CD14-positive monocyte (primary cell): ENCODE results near the gene VPS36. TPM values are rescaled to one million over a fixed set of nuclear protein-coding genes. Genes with fewer than 3 reads are reported as not detected.
A peak's percentile ranks its signal among the peaks of the same experiment; 100 is the strongest.

ENCODE experiments used
- DNase-seq, 3 donors: peaks; one replicate each; pipeline ENCODE4 v3.0.0-alpha.2; 2011 to 2022
- H2AFZ ChIP-seq: 2 replicates; pipeline ENCODE4 v1.6.0; 2012; ENCODE audit warnings: mild to moderate bottlenecking, low read depth, low read length, inconsistent platforms; ENCODE audit not compliant: insufficient read depth, poor library complexity, severe bottlenecking
- H3K27ac ChIP-seq, 2 donors: 1 replicate in 1 of 2; 2 replicates in 1 of 2; pipeline ENCODE4 v1.5.1; 2012 to 2013; ENCODE audit warnings: low read length in 2 of 2, control low read depth in 1 of 2, inconsistent platforms in 1 of 2, low read depth in 1 of 2, mild to moderate bottlenecking in 1 of 2
- H3K27me3 ChIP-seq, 2 donors: one replicate each; pipeline versions ENCODE4 v1.6.0 to v1.6.1; 2011 to 2013; ENCODE audit warnings: low read length in 2 of 2; ENCODE audit not compliant: control insufficient read depth in 2 of 2, insufficient read depth in 2 of 2
- H3K36me3 ChIP-seq, 2 donors: replicated peaks in 1 of 2; 1 replicate in 1 of 2; 2 replicates in 1 of 2; pipeline versions ENCODE4 v1.5.1 to v1.6.1; 2012 to 2013; ENCODE audit warnings: low read length in 2 of 2, control low read depth in 1 of 2, inconsistent platforms in 1 of 2, mild to moderate bottlenecking in 1 of 2; ENCODE audit not compliant: insufficient read depth in 2 of 2, control insufficient read depth in 1 of 2
- H3K4me1 ChIP-seq, 2 donors: 1 replicate in 1 of 2; 2 replicates in 1 of 2; pipeline versions ENCODE4 v1.5.1 to v1.6.1; 2012 to 2013; ENCODE audit warnings: low read length in 2 of 2, control low read depth in 1 of 2, inconsistent platforms in 1 of 2, mild to moderate bottlenecking in 1 of 2, moderate library complexity in 1 of 2; ENCODE audit not compliant: insufficient read depth in 2 of 2, control insufficient read depth in 1 of 2
- H3K4me2 ChIP-seq: replicated peaks from 2 replicates; pipeline ENCODE3; 2012; ENCODE audit warnings: low read length, moderate library complexity, mild to moderate bottlenecking; ENCODE audit not compliant: poor library complexity, severe bottlenecking; ENCODE audit errors: extremely low read depth
- H3K4me3 ChIP-seq, 3 experiments: fragments of 200-600 bp in 1 of 3; sonication (generic) in 1 of 3; replicated peaks in 1 of 3; 1 replicate in 2 of 3; 2 replicates in 1 of 3; pipeline ENCODE4 v1.5.1; 2011 to 2013; ENCODE audit warnings: low read length in 3 of 3, mild to moderate bottlenecking in 3 of 3, control low read depth in 2 of 3, low read depth in 2 of 3, inconsistent platforms in 1 of 3, moderate library complexity in 1 of 3
- H3K79me2 ChIP-seq: 2 replicates; pipeline ENCODE4 v1.6.0; 2012; ENCODE audit warnings: mild to moderate bottlenecking, control low read depth, inconsistent platforms, low read length, moderate library complexity; ENCODE audit not compliant: insufficient read depth
- H3K9ac ChIP-seq: 2 replicates; pipeline ENCODE4 v1.6.0; 2017; ENCODE audit warnings: low read length, mild to moderate bottlenecking; ENCODE audit not compliant: insufficient read depth, poor library complexity, severe bottlenecking
- H3K9me3 ChIP-seq, 2 donors: replicated peaks in 1 of 2; 1 replicate in 1 of 2; 2 replicates in 1 of 2; pipeline versions ENCODE4 v1.5.1 to v1.6.1; 2012 to 2013; ENCODE audit warnings: low read length in 2 of 2, control low read depth in 1 of 2; ENCODE audit not compliant: control insufficient read depth in 1 of 2, insufficient read depth in 1 of 2
- H4K20me1 ChIP-seq: 2 replicates; pipeline ENCODE4 v1.6.0; 2012; ENCODE audit warnings: mild to moderate bottlenecking, low read length, control low read depth, moderate library complexity; ENCODE audit not compliant: insufficient read depth
- H3K27ac Mint-ChIP-seq, 7 donors: one replicate each; pipeline ENCODE4 v1.8.0; 2020; ENCODE audit warnings: mild to moderate bottlenecking in 7 of 7, mixed read lengths in 7 of 7, moderate library complexity in 6 of 7, inconsistent platforms in 2 of 7
- H3K27me3 Mint-ChIP-seq, 3 donors: one replicate each; pipeline ENCODE4 v1.8.0; 2021 to 2022; ENCODE audit warnings: low read depth in 3 of 3, mild to moderate bottlenecking in 3 of 3, mixed read lengths in 3 of 3, moderate library complexity in 3 of 3, inconsistent platforms in 1 of 3
- H3K36me3 Mint-ChIP-seq, 2 donors: one replicate each; pipeline ENCODE4 v1.8.0; 2020; ENCODE audit warnings: mixed read lengths in 2 of 2, inconsistent platforms in 1 of 2, mild to moderate bottlenecking in 1 of 2
- H3K4me1 Mint-ChIP-seq: one replicate; pipeline ENCODE4 v1.8.0; 2020; ENCODE audit warnings: mild to moderate bottlenecking, mixed read lengths
- H3K4me3 Mint-ChIP-seq, 2 donors: one replicate each; pipeline ENCODE4 v1.8.0; 2020; ENCODE audit warnings: mild to moderate bottlenecking in 2 of 2, mixed read lengths in 2 of 2, moderate library complexity in 1 of 2
- H3K9me3 Mint-ChIP-seq, 7 donors: one replicate each; pipeline ENCODE4 v1.8.0; 2020 to 2022; ENCODE audit warnings: mixed read lengths in 7 of 7, mild to moderate bottlenecking in 6 of 7, moderate library complexity in 6 of 7, inconsistent platforms in 2 of 7
- WGBS: methylation state at CpG from one replicate; pipeline ENCODE4 v1.1.5; 2013; ENCODE audit warnings: missing lambda C conversion rate; ENCODE audit not compliant: insufficient coverage; 5-methylcytosine and 5-hydroxymethylcytosine counted together
- intact Hi-C, 2 donors: fragments of 100-400 bp; cut with micrococcal nuclease; formaldehyde crosslinking; loops; one replicate each; pipeline versions ENCODE4 v1.15.0 to v1.15.1; 2023
- polyA plus RNA-seq, 3 donors: library from polyadenylated mRNA; depleted of rRNA in 1 of 3; unstranded in 2 of 3; stranded (reverse) in 1 of 3; fragments of 300-500 nt in 2 of 3; fragments of >200 nt in 1 of 3; fragmentation: Illumina TruSeq in 2 of 3; gene quantifications; 1 replicate in 2 of 3; 2 replicates in 1 of 3; pipeline ENCODE4 v1.2.3, GENCODE V29; 2012 to 2021
- TF ChIP-seq, protein P1 (sequence below): fragments of 200-600 bp; IDR thresholded peaks from one replicate; pipeline ENCODE4 v1.8.0; 2022; ENCODE audit warnings: antibody characterized with exemption, mild to moderate bottlenecking

Gene VPS36
- polyA plus RNA-seq, 3 donors = 20.3 to 37.0 (median 25.2) TPM

- H3K9me3 Mint-ChIP-seq = peaks cover 0 to 13% (median 6%) of the 10 kb centered on the region in 7 donors
- peaks cover 27 to 44% (median 33%) of the 10 kb centered on the region in 3 donors for H3K27me3 Mint-ChIP-seq
- H4K20me1 ChIP-seq = no peaks in the 10 kb centered on the region
- WGBS = 1% methylated on average over 68 of the region's 68 CpGs
- no peak within 1 kb of the TSS for H3K27ac ChIP-seq
- peak within 1 kb of the TSS; percentile 62 to 86 for H3K4me3 Mint-ChIP-seq
- peak within 1 kb of the TSS in 2 of 3 experiments; percentile 27 to 63 for H3K4me3 ChIP-seq
- H3K27me3 ChIP-seq = peaks cover 25 to 27% of the 10 kb centered on the region in 2 donors
- peaks cover 26% of the 10 kb centered on the region for H3K4me1 Mint-ChIP-seq
- H3K27ac Mint-ChIP-seq = no peak within 1 kb of the TSS
- no peak for DNase-seq
- H2AFZ ChIP-seq = peak within 1 kb of the TSS; percentile 46
- H3K79me2 ChIP-seq = no peaks in the 10 kb centered on the region
- TF ChIP-seq, protein P1, sequence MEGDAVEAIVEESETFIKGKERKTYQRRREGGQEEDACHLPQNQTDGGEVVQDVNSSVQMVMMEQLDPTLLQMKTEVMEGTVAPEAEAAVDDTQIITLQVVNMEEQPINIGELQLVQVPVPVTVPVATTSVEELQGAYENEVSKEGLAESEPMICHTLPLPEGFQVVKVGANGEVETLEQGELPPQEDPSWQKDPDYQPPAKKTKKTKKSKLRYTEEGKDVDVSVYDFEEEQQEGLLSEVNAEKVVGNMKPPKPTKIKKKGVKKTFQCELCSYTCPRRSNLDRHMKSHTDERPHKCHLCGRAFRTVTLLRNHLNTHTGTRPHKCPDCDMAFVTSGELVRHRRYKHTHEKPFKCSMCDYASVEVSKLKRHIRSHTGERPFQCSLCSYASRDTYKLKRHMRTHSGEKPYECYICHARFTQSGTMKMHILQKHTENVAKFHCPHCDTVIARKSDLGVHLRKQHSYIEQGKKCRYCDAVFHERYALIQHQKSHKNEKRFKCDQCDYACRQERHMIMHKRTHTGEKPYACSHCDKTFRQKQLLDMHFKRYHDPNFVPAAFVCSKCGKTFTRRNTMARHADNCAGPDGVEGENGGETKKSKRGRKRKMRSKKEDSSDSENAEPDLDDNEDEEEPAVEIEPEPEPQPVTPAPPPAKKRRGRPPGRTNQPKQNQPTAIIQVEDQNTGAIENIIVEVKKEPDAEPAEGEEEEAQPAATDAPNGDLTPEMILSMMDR = no peak
- peaks cover 17 to 21% of the 10 kb centered on the region in 2 donors for H3K36me3 Mint-ChIP-seq
- intact Hi-C loops = no loop called here
- H3K9ac ChIP-seq = peak within 1 kb of the TSS; percentile 54
- H3K36me3 ChIP-seq = peaks cover 0 to 4% of the 10 kb centered on the region in 2 donors
- peaks cover 3 to 4% of the 10 kb centered on the region in 2 donors for H3K9me3 ChIP-seq
- H3K4me2 ChIP-seq = peak within 1 kb of the TSS; percentile 77
- peaks cover 21 to 22% of the 10 kb centered on the region in 2 donors for H3K4me1 ChIP-seq
These were observed 44.5 kb downstream of the VPS36 start, which contains the start of gene THSD1 for GRCh38 chr13:52405767-52406494. THSD1 (minus strand) TSS chr13:52406172; CDS start chr13:52402600, 3,572 bp downstream.

DNA sequence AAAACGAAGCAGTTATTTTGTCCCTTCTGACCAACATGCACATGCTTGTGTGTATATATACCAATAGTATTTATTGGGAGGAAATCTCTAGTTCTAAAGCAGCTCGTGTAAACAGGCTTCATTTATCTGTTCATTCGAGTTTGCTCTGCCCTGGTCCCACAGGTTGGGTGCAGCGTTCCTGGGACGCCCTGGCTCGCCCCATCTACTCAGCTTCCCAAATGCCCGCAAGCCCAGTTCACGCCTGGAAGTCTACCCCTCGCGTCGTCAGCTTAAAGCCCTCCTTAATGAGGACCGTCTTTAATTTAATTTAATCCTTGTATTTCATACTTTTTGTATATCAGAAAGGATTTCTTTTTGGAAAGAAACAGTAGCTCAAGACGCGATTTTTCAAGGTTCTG lies 45.1 kb downstream of the VPS36 start:
- H3K79me2 ChIP-seq = no peaks in the 10 kb centered on the region
- H2AFZ ChIP-seq = peak overlapping the region; percentile 46
- H3K9me3 Mint-ChIP-seq = peaks cover 0 to 13% (median 6%) of the 10 kb centered on the region in 7 donors
- peaks cover 0 to 2% of the 10 kb centered on the region in 2 donors for H3K36me3 ChIP-seq
- H3K9ac ChIP-seq = peak overlapping the region; percentile 54
- TF ChIP-seq, protein P1 = no peak
- H3K27ac ChIP-seq = no peak overlapping the region
- peaks cover 25 to 27% of the 10 kb centered on the region in 2 donors for H3K27me3 ChIP-seq
- peaks cover 14 to 19% of the 10 kb centered on the region in 2 donors for H3K36me3 Mint-ChIP-seq
- no peaks in the 10 kb centered on the region for H4K20me1 ChIP-seq
- DNase-seq = no peak
- peaks cover 3 to 4% of the 10 kb centered on the region in 2 donors for H3K9me3 ChIP-seq
- no peak overlapping the region for H3K27ac Mint-ChIP-seq
- peak overlapping the region; percentile 77 for H3K4me2 ChIP-seq
- H3K4me1 ChIP-seq = peaks cover 21 to 22% of the 10 kb centered on the region in 2 donors
- peaks cover 27 to 44% (median 33%) of the 10 kb centered on the region in 3 donors for H3K27me3 Mint-ChIP-seq
- H3K4me1 Mint-ChIP-seq = peaks cover 23% of the 10 kb centered on the region
- peak overlapping the region in 2 of 3 experiments; percentile 27 to 63 for H3K4me3 ChIP-seq
- intact Hi-C loops = no loop called here
- H3K4me3 Mint-ChIP-seq = peak overlapping the region; percentile 62 to 86
- 0% methylated on average over 5 of the region's 14 CpGs for WGBS
